HG03575 (cell line): ENCODE results near the gene RASSF4.

Source experiments
- ATAC-seq: cut with Tn5 transposase; IDR thresholded peaks from one replicate; pipeline ENCODE4 v1.9.1; 2021; ENCODE audit not compliant: unreplicated experiment, insufficient number of reproducible peaks, low FRiP score; ENCODE audit errors: extremely low read depth

Gene RASSF4

DNA sequence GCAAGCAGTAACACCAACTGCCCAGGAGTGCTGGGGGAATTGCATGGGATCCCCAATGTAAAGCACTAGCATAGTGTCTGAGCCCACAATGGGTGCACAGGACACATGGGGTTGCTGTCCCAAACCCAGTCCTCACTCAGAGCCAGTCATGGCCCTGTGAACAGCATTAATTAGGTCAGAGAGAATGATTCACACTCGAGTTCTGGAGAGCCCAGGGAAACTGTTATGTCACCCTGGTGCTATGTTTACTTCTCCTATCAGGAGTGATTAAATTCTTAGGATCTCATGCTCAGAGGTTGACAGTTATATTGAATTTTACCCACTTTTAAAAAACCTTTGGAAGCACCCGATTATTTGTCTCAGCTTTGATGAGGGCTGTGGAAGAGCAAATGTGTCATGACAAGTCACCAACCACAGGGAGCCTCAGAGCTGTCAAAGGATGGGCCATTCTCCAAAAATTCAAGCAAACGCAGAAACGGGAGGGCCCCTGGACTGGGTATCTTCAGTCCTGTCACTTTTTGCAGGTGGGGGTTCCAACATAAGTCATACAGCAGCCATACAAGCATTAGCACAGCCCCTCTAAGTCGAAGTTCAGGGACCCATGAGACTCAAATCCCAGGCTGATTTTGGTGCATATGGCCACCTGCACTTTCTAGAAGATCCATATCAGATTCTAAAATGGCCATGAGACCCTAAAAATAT lies 1.3 kb upstream of the RASSF4 start:
- no peak for ATAC-seq

- no peak for ATAC-seq
These were observed 730 bp upstream of the RASSF4 start for GRCh38 chr10:44958898-44959246.

DNA sequence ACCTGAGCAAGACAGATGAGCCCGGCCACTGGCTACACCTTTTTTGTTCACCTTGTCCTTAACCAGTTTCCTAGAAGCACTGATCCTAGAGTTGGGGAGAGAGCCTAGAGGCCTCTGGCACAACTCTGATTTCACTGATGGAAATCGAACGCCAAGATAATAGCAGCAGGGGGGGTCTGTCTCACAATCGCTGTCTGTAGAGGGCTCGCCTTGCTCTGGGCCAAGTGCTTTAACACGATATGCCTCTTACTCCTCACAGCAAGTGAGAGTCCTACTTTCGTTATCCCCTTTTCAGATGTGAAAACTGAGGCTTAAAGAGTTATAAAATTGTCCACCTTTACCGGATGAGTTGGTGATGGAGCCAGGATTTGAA lies 472 bp downstream of the RASSF4 start:
- ATAC-seq = no peak

- no peak for ATAC-seq
These were observed 1.1 kb downstream of the RASSF4 start for GRCh38 chr10:44960482-44961229.

DNA sequence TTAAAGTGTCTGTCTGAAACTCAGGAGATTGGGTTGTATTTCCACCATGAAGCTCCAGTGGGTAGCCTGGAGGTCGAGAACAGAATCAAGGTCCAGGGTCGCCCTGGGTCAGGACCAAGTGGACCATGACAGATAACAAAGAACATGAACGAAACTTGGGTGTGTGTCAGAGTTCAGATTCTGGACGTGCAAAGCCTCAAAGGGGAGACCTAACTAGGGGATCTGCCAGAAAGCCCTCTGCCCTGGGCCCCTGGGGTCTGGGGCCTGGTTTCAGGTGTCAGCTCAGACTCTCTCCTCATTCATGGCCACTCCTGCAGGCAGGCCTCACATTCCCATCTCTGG lies 1.6 kb downstream of the RASSF4 start:
- no peak for ATAC-seq

DNA sequence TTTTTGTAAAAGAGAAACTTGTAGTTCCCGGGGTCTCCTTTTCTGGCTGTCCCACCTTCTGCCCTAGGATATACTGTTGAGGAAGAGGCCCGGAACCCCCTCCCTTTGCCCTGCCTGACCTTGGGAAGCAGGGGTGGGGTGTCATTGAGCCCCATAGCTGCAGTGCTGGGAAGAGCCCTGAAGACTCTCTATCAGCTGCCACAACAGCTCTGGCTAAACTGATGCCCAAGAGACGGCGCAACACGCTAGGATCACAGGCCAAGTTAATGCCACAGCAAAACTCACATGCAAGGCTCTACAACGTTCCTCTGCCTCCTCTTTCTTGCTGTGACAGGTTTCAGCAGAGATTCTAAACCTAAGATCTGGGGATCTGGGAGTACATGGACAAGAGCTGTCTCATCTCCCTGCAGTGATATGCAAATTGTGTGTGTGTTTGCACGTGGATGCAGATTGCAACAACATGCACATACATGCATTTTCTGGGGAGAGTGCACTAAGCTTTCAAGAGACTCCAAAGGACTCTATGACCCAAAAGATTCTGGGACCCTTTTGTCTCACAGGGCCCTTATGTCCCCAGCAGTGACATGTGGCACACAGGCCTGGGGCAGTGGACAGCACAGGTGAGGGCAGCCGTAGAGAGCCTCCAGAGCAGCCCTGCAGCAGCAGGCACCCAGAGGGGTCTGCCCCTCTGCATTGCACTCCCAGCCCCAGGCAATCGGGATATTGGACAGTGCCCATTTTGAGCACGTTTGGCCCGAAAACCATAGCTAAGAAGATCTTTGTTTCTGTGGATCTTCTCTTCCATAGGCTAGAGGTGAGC lies 2.5 kb downstream of the RASSF4 start:
- ATAC-seq = no peak

DNA sequence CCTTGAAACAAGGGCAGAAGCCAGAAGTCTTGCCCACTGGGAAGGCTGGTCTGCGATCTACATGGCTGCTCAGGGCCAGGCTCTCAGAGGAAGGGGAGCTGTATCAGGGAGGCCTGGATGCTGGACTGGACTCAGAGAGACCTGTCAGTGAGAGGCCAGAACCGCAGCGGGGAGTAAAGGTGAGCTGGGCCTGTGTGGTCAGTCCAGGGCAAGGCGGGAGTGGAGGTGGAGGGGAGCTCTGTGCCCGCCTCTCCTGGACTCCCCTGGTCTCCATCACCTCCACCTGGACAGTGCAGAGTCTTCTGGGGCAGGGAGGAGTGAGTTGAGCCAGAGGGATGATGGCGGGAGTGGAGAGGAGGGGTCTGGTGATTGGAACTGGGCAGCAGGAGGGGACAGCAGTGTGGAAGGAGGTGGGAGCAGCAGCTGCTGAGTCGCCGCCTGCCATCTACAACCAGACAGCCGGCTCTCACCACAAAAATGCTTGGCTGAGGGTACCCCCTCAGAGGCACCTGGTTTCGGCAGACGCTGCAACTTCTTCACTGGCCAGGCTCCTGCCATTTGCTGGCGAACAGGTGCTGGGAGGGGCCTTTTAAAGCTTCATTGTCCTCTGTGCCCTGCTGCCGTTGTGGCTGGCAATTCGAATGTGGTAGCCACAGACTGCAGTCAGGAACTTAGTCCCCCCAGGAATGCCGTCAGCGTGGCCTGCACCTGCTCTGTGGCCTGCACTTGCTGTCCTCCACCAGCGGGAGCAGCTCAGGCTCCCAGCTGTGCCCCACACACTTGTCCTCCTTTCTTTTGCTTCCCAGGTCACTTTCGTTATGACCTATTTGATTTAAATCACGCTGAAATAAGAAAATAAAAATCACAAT lies 3.5 kb downstream of the RASSF4 start:
- ATAC-seq = no peak

DNA sequence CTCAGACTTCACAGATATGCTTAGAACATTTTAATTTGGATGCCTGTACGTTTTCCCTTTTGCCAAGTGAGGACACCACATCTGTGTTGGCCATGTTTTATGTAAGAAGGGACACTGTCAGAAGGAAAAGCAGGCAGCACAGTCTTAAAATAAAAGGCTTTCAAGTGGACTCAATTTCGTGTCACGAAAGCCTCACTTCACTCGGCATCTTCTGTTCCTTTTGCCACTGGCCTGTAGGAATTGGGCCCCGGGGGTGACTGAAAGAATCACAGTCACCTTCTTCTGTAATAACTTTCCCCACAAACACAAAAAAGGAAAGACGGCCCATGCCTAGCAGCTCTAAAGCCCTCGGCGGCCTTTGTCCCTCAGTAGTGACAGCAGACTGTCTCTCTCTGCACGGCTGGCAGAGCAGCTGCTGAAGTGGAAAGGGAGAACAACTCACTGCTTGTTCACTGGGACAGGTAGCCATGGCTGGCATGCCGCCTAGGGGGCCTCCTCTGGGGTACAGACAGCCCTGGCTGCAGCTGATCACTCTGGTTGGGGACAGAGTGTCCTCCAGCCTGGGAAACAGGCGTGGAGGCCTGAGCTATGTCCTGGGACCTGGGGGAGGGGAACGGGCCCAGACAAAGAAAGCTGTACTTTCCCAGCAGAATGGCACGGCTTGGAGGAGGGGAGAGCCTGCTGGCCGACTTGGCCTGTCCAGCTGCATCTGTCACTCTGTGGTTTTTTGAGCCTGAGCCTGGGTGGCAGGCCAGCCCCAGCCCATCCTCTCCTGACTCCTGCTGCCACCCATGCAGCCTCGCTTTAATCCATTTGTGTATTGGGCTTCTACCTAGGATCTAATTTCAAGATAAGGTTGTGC lies 4.4 kb downstream of the RASSF4 start:
- ATAC-seq = no peak

GRCh38 chr10:44965104-44965503 lies 5.5 kb downstream of the RASSF4 start:
- ATAC-seq = no peak

DNA sequence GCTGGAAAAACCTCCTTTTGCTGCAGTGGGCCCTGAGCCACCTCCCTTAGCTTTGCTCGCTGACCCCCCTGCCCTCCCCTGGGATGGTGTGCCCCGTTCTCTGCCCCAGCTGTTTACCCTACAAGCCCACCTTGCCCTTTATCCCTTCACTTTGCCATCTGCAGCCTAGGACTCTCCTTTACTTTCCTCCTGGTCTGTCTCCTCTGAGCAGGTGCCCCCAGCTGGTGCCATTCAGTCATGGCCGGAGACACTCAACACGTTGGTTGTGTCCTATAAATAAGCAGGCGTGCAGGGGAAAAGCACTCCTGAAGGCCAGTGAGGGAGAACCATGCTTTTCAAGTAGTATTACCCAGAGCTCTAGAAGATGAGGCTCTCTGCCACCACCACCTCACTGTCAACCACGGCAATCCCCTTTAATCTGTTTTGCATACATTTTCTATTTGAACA lies 6.1 kb downstream of the RASSF4 start:
- no peak for ATAC-seq

DNA sequence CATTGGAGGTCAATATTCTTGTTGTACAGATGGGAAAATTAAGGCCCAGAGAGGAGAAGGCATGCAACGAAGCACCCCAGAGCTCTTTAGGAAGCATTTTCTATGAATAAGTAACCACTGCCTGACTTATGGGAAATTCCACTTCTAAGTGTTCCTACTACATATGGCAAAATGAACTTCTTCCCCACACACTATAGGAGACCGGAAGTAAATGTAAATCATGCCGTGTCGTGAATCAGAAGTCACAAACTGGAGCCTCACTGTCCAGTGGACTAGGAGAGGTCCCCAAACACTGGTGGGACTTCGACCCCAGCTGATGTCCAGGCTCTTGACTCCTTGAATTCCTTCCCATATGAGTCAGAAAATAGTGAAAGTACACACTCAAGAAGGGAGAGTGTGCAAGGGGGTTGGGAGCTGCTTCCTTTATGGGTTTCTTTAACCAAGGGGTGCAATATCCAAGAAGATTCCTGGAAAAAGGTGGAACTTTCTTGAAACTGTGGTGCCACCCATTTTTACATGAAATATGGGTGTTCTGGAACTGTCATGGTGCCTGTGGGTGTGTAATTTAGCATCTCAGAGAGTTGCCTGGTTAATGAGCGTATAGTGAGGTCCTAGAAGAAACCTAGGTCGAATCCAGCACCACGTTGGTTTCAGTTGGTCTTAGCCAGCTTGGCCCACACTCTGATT lies 6.7 kb downstream of the RASSF4 start:
- no peak for ATAC-seq

DNA sequence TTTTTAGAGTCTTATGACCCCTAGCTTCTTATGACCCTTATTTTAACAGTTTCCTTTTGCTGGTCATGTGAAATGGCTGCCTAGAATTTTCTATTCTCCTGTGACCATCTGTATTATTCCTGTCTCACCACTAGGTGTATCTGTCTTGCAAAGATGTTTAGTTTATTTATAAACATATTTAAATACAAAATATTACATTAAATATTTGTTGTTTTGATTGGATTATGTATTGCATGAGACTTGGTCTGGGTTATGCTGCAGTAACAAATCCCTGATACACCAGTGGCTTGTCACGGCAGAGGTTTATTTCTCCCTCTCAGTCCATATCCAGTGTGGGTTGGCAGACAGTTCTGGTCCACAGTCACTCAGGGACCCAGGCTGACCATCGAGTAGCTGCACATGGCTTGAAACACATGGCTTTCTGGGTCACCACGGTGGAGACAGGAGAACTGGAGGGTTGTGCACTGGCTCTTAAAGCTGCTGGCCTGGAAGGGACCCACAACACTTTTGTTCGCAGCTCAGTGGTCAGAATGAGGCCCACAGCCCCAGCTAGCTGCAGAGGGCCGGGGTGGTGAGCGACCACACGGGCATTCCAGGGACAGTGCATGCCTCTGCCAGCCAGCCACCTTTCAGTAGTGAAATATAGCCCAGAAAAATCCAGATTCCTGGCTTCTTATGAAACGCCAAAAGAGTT lies 7.4 kb downstream of the RASSF4 start:
- no peak for ATAC-seq

DNA sequence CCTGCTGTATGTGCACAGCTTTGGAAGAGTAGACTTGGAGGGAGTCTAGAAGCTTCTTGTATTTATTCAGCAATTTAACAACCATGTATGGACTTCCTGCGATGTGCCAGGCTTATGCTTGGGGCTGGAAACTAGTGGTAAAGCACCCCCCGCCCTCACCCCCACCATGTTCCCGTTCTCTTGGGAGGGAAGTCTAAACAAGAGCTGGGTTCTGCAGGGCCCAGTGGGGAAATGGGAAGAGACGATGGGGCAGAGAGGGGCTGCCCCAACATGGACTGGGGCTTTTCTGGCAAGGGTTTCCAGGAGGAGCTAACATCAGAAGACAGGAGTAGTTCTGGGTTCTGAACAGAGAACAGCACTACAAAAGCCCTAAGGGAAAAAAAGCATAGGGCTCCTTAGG lies 8.0 kb downstream of the RASSF4 start:
- no peak for ATAC-seq

GRCh38 chr10:44968091-44968490 lies 8.5 kb downstream of the RASSF4 start:
- ATAC-seq = no peak

GRCh38 chr10:44968500-44969400 lies 9.1 kb downstream of the RASSF4 start:
- no peak for ATAC-seq

DNA sequence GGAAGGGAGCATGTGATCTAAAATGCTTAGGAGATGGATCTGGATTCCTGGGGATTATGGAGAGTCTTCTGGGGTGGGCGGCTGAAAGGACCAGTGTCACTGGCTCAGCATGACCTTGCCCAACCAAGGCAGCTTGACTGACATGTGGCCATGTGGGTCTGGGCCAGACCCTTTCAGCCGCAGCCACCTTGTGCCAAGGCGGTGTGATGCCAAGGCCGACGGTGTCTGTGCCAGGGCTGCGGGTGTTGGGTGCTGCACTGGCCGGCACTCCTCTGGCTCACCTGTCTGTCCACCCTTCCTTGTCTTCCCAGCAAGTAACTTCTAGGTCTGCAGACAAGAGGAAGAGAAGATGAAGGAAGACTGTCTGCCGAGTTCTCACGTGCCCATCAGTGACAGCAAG lies 10.3 kb downstream of the RASSF4 start:
- ATAC-seq = no peak
